Inferior parietal cortex (tissue), 1 donor: Measurements from ENCODE around the gene RFC5.
"Not testable (repeated sequence)": the region's sequence is repeated elsewhere in the genome, so short reads cannot be mapped to it uniquely, and the experiment has no call there.

Source experiments
- DNase-seq: peaks from one replicate; pipeline ENCODE4 v3.0.0-alpha.2; 2016; ENCODE audit errors: extremely low spot score

Gene RFC5

GRCh38 chr12:118016424-118017264 is at the start of gene RFC5:
RFC5 (plus strand) TSS chr12:118016703; CDS start chr12:118016828, 125 bp downstream.
- peak; percentile 98 for DNase-seq

DNA sequence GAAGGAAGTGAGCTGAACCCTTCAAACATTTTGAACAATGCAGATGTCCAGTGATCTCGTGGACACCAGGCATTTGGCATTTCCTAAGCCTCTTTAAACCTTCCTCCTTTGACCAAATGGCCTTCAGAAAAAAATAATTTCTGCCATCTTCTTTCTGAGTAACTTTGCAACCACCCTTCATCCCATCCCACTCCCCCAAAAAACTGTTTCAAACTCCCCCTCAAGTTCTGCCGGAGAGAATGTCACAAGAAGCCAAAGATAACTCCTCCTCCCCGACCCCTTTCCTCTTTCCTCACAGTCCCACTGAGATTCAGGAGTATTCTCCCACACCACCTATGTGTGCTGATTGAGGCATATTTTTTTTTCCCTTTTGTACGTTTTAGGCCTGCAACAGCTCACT is 49.5 kb upstream of the RFC5 start:
- no peak for DNase-seq

- DNase-seq, result peak; percentile 17
Observed at GRCh38 chr12:117967512-117967911, 49.0 kb upstream of the RFC5 start.

- no peak for DNase-seq
Observed at GRCh38 chr12:117968151-117968789, 48.2 kb upstream of the RFC5 start.

GRCh38 chr12:117968826-117969659 is 47.5 kb upstream of the RFC5 start, which contains the start of gene KSR2:
KSR2 (minus strand) TSS chr12:117968990; CDS start chr12:117968255, 735 bp downstream.
- no peak for DNase-seq

DNA sequence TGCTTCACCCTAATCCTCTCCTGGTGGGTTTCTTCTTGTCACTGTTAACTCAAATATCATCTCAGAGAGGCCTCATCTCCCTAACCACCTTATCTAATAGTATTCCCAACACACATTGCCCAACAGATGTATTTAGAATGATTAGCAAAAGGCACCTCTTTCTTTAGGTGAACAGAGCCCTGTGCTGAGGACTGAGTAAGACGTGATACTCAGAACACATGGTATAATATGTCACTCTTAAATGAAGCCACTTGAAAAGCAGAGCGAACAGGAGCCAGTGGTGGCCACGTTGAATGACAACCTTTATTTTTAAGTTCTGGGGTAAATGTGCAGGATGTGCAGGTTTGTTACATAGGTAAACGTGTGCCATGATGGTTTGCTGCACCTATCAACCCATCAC is 46.2 kb upstream of the RFC5 start:
- no peak for DNase-seq

- DNase-seq, result no peak
Observed at GRCh38 chr12:117972301-117972700, 44.2 kb upstream of the RFC5 start.

GRCh38 chr12:117975006-117975405 is 41.5 kb upstream of the RFC5 start:
- no peak for DNase-seq

DNA sequence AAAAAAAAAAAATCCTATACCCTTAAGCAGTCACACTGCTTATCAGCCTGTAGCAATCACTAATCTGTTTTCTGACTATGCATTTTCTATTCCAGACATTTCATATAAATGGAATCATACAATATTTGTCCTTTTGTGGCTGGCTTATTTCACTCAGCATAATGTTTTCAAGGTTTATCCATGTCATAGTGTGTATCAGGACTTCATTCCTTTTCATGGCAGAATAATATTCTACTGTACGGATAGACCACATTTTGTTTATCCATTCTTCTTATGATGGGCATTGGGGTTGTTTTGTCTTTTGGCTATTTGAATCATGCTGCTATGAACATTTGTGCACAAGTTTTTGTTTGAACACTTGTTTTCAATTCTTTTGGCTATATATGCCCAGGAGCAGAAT is 39.1 kb upstream of the RFC5 start:
- no peak for DNase-seq

- no peak for DNase-seq
Observed at GRCh38 chr12:117980616-117981015, 35.9 kb upstream of the RFC5 start.

- no peak for DNase-seq
Observed at GRCh38 chr12:117981267-117981666, 35.2 kb upstream of the RFC5 start.

DNA sequence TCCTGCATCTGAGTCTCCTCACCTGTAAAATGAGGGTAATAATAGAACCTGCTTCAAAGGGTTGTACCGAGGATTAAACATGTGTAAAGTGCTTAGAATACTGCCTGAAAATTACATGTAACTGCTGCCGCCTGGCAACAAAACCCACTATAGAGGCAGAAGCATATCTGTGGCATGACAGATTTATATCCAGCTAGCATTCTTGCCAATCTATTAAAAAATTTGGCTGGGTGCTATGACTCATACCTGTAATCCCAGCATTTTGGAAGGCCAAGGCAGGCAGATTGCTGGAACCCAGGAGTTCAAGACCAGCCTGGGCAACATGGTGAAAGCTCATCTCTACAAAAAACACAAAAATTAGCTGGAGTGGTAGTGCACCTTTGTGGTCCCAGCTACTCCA is 31.3 kb upstream of the RFC5 start:
- no peak for DNase-seq

GRCh38 chr12:117986705-117987469 is 29.6 kb upstream of the RFC5 start:
- no peak for DNase-seq

- DNase-seq, result no peak
Observed at GRCh38 chr12:117994551-117995438, 21.7 kb upstream of the RFC5 start.

DNA sequence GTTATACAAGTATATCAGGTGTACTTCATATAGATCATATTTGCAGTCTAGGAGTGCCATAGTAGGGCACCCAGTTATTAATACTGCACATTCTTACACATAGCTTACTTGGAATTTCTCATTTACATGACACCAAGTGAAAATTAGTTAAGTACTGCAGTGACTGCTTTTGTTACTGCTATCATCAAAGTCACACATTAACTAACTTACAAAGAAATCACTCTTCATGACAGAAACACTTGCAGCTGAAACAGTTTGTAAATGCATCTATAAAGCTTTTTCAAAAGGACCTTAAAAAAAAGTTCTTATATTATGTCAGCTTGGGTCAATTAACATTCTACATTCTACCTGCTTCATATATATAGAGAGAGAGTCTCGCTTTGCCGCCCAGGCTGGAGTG is 17.8 kb upstream of the RFC5 start:
- no peak for DNase-seq

- not testable (repeated sequence) for DNase-seq
Observed at GRCh38 chr12:117999806-118000205, 16.7 kb upstream of the RFC5 start.

DNA sequence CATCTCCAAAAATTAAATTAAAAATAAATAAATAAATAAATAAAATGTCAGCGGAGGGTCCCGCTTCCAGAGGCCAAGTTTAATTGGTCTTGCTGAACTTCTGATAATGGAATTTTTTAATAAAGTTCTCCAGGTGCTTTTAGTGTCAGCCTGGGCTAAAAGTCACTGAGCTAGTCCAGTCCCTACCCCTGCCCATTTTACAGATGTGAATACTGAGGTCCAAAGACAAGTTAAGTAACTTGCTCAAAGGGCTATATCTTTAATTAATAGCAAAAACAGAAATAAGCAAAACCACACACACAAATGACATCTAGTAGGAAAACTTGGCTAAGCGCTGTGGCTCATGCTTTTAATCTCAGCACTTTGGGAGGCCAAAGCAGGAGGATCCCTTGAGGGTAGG is 5.6 kb upstream of the RFC5 start:
- no peak for DNase-seq

DNA sequence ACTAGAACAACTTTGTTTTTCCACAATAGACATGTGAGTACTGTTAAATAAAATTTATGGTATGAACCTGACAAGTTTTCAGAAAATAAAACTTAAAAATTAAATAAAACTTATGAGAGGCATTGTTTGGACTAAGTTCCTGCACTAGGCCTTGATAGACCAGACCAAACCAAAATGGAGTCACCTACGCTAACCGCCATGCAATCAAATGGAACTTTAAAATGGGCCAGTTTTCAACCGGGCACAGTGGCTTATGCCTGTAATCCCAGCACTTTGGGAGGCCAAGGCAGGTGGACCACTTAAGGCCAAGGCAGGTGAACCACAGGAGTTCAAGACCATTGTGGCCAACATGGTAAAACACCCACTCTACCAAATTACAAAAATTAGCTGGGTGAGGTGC is 5.1 kb upstream of the RFC5 start:
- no peak for DNase-seq

DNA sequence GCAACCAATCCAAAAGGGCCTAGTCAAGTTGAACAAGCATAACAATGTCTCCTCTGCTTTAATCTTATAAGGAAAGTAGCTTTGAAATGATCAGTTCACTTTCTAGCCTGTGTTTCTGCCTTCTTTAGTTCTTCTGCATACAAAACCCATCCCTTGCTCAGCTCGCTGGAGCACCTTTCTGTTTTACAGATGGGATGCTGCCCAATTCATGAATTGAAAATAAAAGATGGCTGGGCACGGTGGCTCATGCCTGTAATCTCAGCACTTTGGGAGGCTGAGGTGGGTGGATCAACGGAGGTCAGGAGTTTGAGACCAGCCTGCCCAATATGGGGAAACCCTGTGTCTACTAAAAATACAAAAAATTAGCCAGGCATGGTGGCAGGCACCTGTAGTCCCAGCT is 4.5 kb upstream of the RFC5 start:
- DNase-seq, result no peak

DNA sequence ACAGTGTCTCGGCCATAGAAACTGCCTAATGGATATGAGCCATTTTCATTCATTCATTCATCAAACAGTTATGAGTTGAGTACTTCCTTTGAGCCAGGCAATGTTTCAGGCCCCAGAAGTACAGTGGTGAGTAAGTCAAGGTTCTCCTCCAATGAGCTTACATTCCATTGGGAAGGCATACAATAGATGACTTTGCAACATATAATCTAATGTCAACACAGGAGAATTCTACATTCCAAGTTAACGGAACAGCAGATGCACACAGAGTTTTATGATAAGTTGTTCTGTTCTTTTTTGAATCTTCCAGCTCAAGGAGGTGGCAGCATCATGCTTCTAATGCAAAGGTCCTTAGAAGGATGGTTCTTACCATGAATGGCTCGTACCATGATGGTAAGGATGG is 3.2 kb upstream of the RFC5 start:
- no peak for DNase-seq

DNA sequence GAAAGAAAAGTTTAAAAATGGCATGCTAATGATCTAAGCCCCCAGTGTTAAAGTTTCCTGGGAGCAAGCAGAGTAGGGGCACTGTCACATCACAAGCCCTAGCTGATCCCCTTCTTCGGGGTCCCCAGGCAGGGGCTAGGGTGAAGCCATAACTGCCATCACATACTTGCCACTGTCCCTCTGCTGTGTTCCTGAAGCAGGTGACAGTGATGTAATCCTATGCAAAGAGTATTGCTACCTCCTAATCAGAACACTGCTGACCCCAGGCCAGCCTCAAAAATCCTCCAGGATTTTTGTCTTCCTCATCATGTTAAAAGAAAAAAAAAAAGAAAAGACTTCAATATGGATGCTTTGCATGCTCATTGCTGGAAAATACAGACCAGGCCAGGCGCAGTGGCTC is 1.2 kb upstream of the RFC5 start:
- no peak for DNase-seq
